ENCODE measurements around the gene LCN9. TPM values are rescaled to one million over a fixed set of nuclear protein-coding genes. Genes with fewer than 3 reads are reported as not detected.
"Not testable (repeated sequence)": the region's sequence is repeated elsewhere in the genome, so short reads cannot be mapped to it uniquely, and the experiment has no call there.

The LCN9 gene
- total RNA-seq, 1 experiment from 2014 or later, result not detected

DNA sequence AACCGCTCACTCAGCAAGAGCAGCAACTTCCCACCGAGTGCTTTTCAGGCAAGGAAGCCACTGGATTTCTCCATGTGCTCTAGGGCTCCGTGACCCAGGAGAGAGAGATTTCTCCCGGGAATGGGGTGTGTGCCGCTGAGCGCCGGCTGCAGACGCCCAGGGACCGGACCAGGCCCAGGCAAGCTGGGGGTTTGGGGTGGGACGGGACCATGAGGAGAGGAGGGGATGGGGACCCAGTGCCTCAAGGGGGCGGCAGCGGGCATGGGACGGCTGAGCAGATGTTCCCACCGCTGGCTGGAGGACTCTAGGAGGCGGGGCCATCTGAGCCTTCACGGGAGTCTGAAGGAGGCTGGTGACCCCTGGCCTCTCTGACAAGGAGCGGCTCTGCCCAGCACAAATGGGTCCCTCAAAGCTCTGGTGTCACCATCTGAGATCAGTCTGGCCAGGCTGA lies 8.5 kb downstream of the LCN9 start:
- no peak for DNase-seq (ENCODE audit: low read depth)

DNA sequence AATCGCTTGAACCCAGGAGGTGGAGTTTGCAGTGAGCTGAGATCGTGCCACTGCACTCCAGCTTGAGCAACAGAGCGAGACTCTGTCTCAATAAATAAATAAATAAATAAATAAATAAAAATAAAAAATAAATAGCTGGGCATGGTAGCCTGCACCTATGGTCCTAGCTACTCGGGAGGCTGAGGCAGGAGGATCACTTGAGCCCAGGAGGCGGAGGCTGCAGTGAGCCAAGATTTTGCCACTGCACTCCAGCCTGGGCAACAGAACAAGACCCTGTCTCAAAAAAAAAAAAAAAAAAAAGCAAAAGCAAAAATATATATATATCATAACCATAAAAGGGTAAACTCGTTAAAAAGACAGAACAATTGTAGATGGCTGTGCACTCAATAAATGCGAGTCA lies 9.7 kb downstream of the LCN9 start:
- not testable (repeated sequence) for DNase-seq (ENCODE audit: low read depth)

DNA sequence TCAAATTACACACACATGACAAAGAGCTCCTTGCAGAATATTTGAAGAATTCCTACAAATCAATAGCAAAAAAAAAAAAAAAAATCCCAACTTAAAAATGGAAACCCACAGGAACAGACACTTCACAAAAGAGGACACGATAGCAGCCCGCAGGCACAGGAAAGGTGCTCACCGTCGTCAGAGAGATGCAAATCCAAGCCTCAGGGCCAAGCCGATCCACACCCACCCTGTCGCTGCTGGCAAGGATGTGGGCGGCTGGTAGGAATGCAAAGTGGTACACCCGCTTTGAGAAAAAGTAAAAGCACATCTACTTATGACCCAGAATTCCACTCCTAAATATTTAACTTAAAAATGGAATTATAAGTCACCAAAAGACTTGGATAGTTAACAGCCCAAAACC lies 10.8 kb downstream of the LCN9 start:
- no peak for DNase-seq (ENCODE audit: low read depth)

GRCh38 chr9:135674977-135675376 lies 11.9 kb downstream of the LCN9 start:
- DNase-seq (ENCODE audit: low read depth), result no peak

GRCh38 chr9:135676891-135677290 lies 13.8 kb downstream of the LCN9 start:
- no peak for DNase-seq (ENCODE audit: low read depth)

GRCh38 chr9:135677641-135678168 lies 14.6 kb downstream of the LCN9 start:
- no peak for DNase-seq (ENCODE audit: low read depth)

- DNase-seq (ENCODE audit: low read depth), result no peak
Measured at GRCh38 chr9:135678236-135679017, 15.3 kb downstream of the LCN9 start.

DNA sequence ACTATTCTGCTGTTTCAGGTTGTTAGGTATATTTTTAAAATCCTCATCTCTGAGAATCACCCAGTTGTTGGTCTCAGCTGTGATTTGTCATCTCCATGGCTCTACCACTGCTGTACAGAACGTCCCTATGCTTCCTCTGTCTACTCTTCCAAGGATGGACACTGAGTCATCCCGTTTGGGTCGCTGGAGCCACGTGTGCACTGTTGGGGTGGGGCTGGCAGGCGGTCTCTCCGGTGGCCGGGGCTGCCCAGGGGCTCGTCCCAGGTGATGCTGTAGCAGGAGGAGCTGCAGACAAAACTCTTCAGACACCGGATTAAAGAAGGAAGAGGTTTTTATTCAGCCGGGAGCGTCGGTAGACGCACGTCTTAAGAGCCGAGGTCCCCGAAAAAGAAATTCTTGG lies 16.9 kb downstream of the LCN9 start:
- peak; percentile 1 for DNase-seq (ENCODE audit: low read depth)

DNA sequence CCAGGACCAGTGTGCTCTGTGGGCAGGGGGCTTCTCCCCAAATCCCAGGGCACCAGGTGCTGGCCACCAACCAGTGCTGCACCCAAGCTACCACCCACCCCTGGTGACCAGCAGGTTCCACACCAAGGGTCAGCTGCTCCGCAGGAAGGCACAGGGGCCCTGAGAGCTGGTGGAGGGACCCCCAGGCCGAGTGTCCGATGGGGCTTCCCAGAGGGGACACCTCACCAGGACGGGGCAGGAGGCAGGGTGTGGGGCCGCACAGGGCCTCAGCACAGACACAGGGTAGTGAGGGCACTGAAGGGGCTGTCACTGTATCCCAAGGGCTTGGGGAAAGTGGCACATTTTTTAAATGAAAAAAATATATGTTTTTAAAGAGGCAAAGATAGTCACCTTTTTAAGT lies 18.1 kb downstream of the LCN9 start:
- no peak for DNase-seq (ENCODE audit: low read depth)

DNA sequence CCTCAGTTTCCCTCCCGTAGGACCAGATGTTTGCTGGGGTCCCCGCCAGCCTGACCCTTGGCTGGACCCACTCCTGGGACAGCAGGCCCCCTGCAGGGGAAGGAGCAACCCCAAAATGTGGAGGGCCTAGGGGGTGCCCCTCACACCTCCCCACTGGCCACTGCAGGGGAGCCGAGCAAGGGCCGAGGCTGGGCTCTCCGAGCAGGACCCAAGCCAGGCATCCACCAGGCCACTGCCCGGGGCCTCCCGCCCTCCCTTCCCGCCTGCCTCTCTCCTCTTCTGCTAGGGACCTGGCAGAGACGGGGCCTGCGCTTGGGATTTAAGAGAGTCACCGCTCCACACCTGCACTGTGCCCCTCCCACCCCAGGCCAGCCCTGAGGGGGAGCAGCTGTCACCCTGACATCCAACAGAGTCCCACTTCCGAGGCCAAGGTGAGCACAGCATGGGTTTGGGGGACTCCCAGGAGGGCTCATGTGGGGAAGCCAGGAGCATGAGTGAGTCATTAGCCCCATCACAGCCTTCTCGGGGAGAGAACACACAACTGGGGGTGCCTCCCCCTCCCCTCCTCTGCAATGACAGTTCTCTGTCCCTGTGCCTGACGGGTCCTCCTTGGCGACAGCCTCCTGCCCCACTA lies 20.4 kb downstream of the LCN9 start:
- no peak for DNase-seq (ENCODE audit: low read depth)

GRCh38 chr9:135684691-135685090 lies 21.6 kb downstream of the LCN9 start:
- DNase-seq (ENCODE audit: low read depth), result no peak

- DNase-seq (ENCODE audit: low read depth), result no peak
Measured at GRCh38 chr9:135687216-135687615, 24.1 kb downstream of the LCN9 start.

DNA sequence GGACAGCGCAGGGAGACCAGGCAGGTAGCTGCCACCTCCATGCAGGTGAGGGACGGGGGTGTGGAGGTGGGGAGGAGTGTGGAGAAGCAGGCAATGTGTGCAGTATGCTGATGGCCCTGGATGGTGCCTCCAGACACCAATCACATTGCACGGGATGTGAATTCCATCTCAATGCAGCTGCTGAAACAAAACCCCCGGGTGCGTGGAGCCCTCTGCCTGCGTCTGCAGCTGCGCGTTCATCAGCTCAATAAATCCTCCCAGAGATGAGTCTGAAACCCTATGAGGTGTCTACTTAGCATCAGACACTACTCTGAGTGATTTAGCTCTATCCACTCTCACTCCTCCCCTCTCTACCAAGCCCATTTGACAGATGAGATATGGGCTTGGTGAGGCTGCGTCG lies 25.9 kb downstream of the LCN9 start:
- no peak for DNase-seq (ENCODE audit: low read depth)

GRCh38 chr9:135690836-135691570 lies 27.9 kb downstream of the LCN9 start:
- no peak for DNase-seq (ENCODE audit: low read depth)

DNA sequence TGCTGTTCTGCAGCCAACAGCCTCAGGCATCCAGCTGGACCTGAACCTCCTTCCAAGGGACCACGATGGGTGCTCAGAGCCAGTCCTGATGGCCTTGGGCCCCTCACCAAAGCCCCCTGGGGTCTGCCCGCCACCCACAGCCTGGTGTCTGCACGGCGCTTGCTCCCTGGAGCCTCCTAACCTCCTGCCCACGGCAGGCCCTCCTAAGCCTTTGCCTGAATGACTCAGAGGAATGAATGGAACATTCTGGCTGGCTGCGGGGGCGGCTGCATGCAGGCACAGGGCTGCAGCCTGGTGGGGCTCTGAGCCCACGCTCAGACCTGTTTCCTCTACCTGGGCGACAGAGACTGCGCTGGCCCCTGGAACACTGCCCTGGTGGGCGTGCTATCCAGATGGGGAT lies 29.3 kb downstream of the LCN9 start:
- DNase-seq (ENCODE audit: low read depth), result no peak

- DNase-seq (ENCODE audit: low read depth), result no peak
Measured at GRCh38 chr9:135693265-135693664, 30.2 kb downstream of the LCN9 start.

DNA sequence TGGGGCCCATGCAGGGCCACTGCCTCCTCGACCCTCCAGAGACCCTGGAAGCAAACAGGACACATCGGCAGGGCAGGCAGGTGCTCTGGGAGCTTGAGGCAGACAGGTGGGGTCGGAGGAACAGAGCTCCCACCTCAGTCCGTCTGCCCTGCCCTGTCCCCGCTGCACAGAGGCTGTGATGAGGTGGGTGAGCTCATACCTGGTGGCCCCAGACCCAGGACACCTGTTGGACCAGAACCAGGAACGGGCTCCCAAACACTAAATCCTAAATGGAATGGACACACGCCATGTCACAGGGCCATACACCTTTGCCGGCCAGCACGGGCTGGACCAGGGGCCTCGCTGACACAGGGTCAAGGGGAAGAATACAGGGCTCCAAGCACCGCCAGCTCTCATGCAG lies 30.7 kb downstream of the LCN9 start:
- no peak for DNase-seq (ENCODE audit: low read depth)

GRCh38 chr9:135694414-135694813 lies 31.3 kb downstream of the LCN9 start:
- DNase-seq (ENCODE audit: low read depth), result no peak

DNA sequence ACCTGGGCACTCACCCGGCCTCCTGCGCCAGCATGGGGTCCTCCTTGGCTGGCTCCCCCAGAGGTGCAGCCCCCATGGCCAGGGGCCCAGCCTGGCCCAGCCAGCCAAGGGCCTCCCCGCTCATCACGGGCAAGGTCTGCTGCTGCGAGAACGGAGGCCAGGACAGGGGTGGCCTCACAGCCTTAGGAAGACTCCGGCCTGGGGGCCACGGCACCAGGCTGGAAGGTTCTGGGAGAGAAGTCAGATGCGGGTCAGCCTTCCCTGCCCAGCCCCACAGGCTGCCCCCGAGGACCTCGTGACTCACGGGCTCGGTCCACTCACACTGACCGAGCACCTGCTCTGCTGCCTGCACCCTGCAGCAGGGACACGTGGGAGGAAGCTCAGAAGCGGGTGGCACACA lies 31.9 kb downstream of the LCN9 start:
- no peak for DNase-seq (ENCODE audit: low read depth)

- no peak for DNase-seq (ENCODE audit: low read depth)
Measured at GRCh38 chr9:135695642-135696041, 32.5 kb downstream of the LCN9 start.

DNA sequence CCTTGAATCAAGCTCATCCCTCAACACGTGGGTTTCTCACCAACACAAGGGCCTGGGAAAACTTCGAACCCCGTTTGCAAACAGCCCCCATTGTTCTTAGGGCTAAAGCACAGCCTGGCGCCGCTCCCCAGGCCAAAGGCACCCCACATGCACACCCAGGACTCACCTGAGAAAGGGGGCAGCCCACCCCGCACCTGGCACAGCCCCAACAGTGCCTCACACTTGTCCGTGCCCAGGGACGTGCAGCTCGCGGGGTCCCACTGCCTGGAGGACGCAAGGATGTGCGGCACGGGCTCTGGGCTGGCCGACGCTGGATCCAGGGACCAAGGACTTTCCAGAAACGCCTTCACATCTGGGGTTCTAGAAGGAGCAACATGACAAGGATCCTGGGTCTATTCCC lies 33.3 kb downstream of the LCN9 start:
- no peak for DNase-seq (ENCODE audit: low read depth)

GRCh38 chr9:135697226-135697625 lies 34.1 kb downstream of the LCN9 start:
- no peak for DNase-seq (ENCODE audit: low read depth)

- no peak for DNase-seq (ENCODE audit: low read depth)
Measured at GRCh38 chr9:135698236-135698635, 35.1 kb downstream of the LCN9 start.

Data from RPMI7951 (cell line).